GM10248 (cell line): ENCODE measurements around the gene METTL3.

ENCODE experiments used
- CTCF ChIA-PET: fragments of 300-600 bp; sonication (Branson Sonifier 250); formaldehyde crosslinking; extraction: SDS; loops from one replicate; lab custom pipeline; 2021; ENCODE audit warnings: antibody characterized with exemption; lab: Yijun Ruan, JAX
- POLR2A ChIA-PET: fragments of 350-650 bp; sonication (Branson Sonifier 250); formaldehyde crosslinking; extraction: SDS; loops from one replicate; lab custom pipeline; 2020; ENCODE audit warnings: antibody characterized with exemption; lab: Yijun Ruan, JAX
- DNase-seq: peaks from one replicate; pipeline ENCODE4 v3.0.0; 2012; ENCODE audit errors: extremely low spot score
- TF ChIP-seq, protein P1 (sequence below): IDR thresholded peaks from 2 replicates; pipeline ENCODE4 v1.5.1; 2012; ENCODE audit warnings: mild to moderate bottlenecking, low read depth; ENCODE audit errors: extremely low read depth, missing control alignments, control extremely low read depth

METTL3 gene

DNA sequence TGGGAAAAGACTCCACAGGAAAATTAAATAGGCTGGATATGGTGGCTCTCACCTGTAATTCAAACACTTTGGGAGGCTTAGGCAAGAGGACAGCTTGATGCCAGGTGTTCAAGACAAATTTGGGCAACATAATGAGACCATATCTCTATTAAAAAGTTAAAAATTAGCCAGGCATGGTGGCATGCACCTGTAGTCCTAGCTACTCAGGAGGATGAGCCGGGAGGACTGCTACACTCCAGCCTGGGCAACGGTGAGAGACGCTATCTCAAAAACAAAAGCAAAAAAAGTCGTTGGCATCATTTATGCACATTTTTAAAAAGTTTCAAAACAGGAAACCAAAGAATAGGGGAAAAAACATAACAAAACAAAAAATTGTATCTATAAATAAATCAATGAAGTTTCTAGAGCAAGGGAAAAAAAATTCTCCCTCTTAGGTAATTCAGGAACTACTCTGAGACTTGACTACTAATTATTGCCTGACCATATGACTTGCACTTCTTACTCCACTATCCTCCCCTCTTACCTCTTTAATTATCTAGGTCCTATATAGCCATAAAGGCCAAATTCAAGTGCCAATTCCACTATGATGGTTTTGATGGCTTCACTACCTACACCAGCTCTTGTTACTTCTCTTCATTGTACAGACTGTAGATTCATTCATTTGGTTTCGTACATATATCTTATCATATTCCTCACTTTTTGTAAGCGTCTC lies 1.6 kb downstream of the METTL3 start:
- TF ChIP-seq, protein P1, sequence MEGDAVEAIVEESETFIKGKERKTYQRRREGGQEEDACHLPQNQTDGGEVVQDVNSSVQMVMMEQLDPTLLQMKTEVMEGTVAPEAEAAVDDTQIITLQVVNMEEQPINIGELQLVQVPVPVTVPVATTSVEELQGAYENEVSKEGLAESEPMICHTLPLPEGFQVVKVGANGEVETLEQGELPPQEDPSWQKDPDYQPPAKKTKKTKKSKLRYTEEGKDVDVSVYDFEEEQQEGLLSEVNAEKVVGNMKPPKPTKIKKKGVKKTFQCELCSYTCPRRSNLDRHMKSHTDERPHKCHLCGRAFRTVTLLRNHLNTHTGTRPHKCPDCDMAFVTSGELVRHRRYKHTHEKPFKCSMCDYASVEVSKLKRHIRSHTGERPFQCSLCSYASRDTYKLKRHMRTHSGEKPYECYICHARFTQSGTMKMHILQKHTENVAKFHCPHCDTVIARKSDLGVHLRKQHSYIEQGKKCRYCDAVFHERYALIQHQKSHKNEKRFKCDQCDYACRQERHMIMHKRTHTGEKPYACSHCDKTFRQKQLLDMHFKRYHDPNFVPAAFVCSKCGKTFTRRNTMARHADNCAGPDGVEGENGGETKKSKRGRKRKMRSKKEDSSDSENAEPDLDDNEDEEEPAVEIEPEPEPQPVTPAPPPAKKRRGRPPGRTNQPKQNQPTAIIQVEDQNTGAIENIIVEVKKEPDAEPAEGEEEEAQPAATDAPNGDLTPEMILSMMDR: no peak
- no peak for DNase-seq
- CTCF ChIA-PET: interaction anchor here (1.4 to 5.3 kb wide), 5 partner anchors 11 to 48 kb away, joined by 4 to 48 read pairs (median 8); partner anchors contain the start of genes RAB2B, SALL2 and TOX4
- POLR2A ChIA-PET: interaction anchor here (0.6 kb wide), 1 partner anchor 234 kb away, joined by 9 read pairs; no protein-coding TSS in a partner anchor

DNA sequence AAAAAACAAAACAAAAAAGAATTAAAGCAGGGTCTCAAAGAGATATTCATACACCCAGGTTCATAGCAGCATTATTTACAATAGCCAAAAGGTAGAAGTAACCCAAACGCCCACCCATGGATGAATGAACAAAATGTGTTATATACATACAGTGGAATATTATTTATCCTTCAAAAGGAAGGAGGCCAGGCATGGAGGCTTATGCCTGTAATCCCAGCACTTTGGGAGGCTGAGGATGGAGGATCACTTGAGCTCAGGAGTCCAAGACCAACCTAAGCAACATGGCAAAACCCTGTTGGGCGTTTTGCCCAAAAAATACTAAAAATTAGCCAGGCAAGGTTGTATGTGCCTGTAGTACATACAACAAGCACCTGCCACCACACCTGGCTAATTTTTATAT lies 4.6 kb downstream of the METTL3 start:
- no peak for DNase-seq
- ChIA-PET POLR2A (no interaction called here), CTCF (no interaction called here)
- TF ChIP-seq, protein P1: no peak

DNA sequence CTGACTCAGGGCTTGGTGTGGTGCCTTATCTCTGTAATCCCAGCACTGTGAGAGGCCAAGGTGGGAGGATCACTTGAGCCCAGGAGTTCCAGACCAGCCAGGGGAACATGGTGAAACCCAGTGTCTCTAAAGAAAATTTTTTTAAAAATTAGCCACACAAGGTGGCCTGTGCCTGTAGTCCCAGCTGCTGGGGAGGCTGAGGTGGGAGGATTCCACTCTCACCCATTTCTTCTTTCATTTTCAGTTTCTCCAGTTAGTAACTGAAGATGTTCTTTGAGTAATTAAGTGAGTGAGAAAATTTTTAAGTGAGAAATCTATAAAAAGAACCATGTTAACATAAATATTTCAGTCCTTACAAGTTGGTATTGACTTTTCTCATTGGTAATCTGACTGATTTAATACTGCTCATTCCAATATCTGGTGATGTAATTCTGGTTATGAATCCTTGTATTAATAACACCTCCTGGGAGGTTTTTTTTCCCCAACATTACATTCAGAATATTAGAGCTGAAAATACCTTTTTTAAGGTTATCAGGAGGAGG lies 6.1 kb downstream of the METTL3 start:
- peak; percentile 43 for DNase-seq
- CTCF ChIA-PET: interaction anchor here (0.9 to 1.3 kb wide), 2 partner anchors 13 to 27 kb away, joined by 3 read pairs; no protein-coding TSS in a partner anchor
- TF ChIP-seq, protein P1: no peak
- POLR2A ChIA-PET: no interaction called here

GRCh38 chr14:21503376-21503775 lies 7.8 kb downstream of the METTL3 start:
- ChIA-PET POLR2A (no interaction called here), CTCF (no interaction called here)
- TF ChIP-seq, protein P1: no peak
- DNase-seq: no peak

DNA sequence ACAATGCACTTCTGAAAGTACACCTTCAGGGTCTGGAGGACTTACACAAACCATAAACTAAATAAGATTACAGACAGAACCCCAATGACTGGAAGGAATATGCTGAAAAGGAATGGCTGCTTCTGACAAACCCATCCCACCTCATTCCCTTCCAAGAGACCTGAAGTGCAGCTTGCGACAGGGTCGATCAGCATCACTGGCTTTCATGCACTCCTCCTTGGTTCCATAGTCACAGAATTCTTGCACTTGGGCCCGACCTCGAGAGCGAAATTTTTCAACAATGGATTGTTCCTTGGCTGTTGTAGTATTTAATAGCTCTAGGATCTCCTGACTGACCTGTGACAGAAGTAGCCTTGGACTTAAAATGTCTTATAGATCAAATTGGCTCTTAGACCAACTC lies 9.6 kb downstream of the METTL3 start:
- no peak for DNase-seq
- ChIA-PET POLR2A (interaction anchor here (1.4 kb wide), 1 partner anchor 9 kb away, joined by 5 read pairs; the partner anchor contains the start of gene METTL3), CTCF (interaction anchor here (1.0 to 6.2 kb wide), 4 partner anchors 13 to 56 kb away, joined by 4 to 80 read pairs (median 8); partner anchors contain the start of gene TOX4)
- TF ChIP-seq, protein P1: no peak
